ENCODE measurements around the gene CRKL.
"Not testable (repeated sequence)": the region's sequence is repeated elsewhere in the genome, so short reads cannot be mapped to it uniquely, and the experiment has no call there.

The CRKL gene

DNA sequence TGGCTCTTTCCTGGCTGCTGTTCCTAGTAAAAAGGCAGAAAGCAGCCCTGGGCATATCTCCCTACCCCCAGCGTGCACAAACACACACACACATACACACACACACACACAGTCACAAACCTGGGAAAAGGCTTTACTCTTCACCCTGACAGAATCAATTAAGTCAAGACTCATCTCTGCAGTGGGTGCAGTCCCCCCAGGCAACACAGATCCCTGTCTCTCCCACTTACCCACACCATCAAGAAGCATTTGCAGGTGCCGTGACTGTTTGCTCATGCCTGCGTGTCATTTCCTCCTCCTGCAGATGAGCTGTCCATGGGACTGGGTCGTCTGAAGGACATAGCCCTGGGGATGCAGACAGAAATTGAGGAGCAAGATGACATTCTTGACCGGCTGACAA lies 29.8 kb upstream of the CRKL start:
- H3K4me3 ChIP-seq, result no peak overlapping the region
- in situ Hi-C loops (cut with MboI; ENCODE audit: low sequenced_read_pairs), result no loop called here
- H3K9me3 ChIP-seq, result no peaks in the 10 kb centered on the region
- no peaks in the 10 kb centered on the region for H3K27me3 ChIP-seq (ENCODE audit: low read depth)
- peaks cover 29% of the 10 kb centered on the region for H3K36me3 ChIP-seq (replicated peaks)
- no peaks in the 10 kb centered on the region for H3K4me1 ChIP-seq
- no peak for DNase-seq (ENCODE audit: low spot score in 2 of 2)

DNA sequence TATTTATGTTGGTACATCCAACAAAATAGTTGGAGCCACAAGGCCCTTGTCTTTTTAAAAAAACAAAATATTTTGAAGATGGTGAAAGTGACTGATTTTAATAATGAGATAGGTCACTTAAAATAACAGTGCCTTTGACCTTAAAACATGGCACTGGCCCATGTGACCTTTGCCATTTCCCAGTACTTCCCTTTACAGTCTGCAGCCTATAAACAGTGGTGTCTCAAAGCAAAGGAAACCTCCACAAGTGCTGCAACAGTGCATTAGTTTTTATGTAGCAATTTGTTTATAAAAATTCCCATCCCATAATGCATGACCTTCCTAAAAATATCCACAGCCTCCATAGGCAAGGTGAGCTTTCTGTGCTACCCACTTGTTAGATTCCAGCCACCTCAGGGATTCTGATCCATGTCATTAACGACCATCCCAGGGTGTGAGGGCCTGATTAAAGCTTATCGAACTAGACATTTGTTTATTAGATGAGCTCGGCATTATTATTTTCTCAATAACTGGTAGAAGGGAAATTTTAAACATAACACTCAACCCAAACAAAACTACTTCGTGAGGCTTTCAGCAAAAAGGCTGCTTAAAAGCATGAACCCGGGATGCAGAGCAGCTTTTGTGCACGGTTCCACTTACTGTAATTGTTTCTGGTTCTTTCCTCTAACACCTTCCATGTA lies 28.0 kb upstream of the CRKL start:
- peaks cover 29% of the 10 kb centered on the region for H3K36me3 ChIP-seq (replicated peaks)
- H3K27me3 ChIP-seq (ENCODE audit: low read depth), result no peaks in the 10 kb centered on the region
- no peak for DNase-seq (ENCODE audit: low spot score in 2 of 2)
- H3K4me3 ChIP-seq, result no peak overlapping the region
- in situ Hi-C loops (cut with MboI; ENCODE audit: low sequenced_read_pairs), result no loop called here
- no peaks in the 10 kb centered on the region for H3K4me1 ChIP-seq
- no peaks in the 10 kb centered on the region for H3K9me3 ChIP-seq

DNA sequence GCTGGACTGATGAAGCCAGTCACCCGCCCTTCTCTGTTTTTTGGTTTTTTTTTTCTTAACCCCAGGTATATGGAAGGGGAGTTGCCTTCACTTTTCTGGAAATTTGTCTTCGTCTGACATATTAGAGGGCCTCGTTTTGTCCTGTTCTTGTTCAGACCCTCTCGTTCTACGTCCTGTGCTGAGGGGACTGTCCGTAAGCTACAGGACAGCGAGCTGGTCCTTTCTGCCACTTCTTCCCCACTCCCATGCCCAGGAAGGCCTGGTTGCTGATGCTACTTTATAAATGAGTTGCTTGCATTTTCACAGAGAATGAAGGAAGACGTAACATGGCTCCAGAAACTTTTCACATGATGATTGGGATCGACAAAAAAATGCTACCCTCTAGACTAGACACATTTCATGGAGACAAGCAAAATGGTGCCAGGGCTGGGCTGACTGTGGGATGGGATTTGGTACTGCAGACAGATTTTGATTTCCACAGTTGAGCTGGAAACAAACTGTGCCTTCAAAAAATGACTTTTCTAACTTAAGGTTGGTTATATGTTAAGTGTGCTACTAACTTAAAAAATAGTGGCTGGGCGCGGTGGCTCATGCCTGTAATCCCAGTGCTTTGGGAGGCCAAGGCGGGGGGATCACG lies 27.2 kb upstream of the CRKL start:
- H3K9me3 ChIP-seq, result no peaks in the 10 kb centered on the region
- H3K27me3 ChIP-seq (ENCODE audit: low read depth), result no peaks in the 10 kb centered on the region
- no peaks in the 10 kb centered on the region for H3K4me1 ChIP-seq
- DNase-seq (ENCODE audit: low spot score in 2 of 2), result no peak
- in situ Hi-C loops (cut with MboI; ENCODE audit: low sequenced_read_pairs), result no loop called here
- peaks cover 29% of the 10 kb centered on the region for H3K36me3 ChIP-seq (replicated peaks)
- H3K4me3 ChIP-seq, result no peak overlapping the region

DNA sequence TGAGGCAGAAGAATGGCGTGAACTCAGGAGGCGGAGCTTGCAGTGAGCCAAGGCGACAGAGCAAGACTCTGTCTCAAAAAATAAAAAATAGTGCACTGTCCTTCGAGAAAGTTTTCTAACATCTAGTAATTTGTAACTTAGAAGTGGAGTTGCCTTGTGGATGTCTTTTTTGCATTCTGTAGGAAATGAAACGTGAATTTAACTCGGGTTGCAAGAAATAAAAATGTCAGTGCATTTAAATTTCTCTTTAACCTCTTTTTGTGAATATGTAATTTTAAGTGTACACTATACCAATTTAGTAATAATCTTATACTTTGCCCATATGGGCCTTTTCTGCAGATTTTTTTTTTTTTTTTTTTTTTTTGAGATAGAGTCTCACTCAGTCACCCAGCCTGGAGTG lies 26.2 kb upstream of the CRKL start:
- DNase-seq (ENCODE audit: low spot score in 2 of 2), result no peak
- no peak overlapping the region for H3K4me3 ChIP-seq
- in situ Hi-C loops (cut with MboI; ENCODE audit: low sequenced_read_pairs), result no loop called here
- H3K4me1 ChIP-seq, result no peaks in the 10 kb centered on the region
- H3K9me3 ChIP-seq, result no peaks in the 10 kb centered on the region
- no peaks in the 10 kb centered on the region for H3K27me3 ChIP-seq (ENCODE audit: low read depth)
- H3K36me3 ChIP-seq (replicated peaks), result peaks cover 28% of the 10 kb centered on the region

DNA sequence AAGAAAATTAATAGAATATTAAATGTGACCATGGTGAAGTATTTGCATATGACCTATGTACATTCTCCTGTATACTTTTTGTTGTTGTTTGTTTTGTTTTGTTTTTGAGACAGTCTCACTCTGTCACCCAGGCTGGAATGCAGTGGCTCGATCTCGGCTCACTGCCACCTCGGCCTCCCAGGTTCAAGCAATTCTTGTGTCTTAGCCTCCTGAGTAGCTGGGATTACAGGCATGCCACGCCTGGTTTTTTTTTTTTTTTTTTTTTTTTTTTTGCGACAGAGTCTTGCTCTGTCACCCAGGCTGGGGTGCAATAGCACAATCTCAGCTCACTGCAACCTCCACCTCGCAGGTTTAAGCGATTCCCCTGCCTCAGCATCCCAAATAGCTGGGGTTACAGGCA lies 19.5 kb upstream of the CRKL start:
- H3K4me3 ChIP-seq; H3K4me1 ChIP-seq; H3K9me3 ChIP-seq; in situ Hi-C loops (cut with MboI; ENCODE audit: low sequenced_read_pairs); H3K36me3 ChIP-seq (replicated peaks); DNase-seq (ENCODE audit: low spot score in 2 of 2); H3K27me3 ChIP-seq (ENCODE audit: low read depth): not testable (repeated sequence)

DNA sequence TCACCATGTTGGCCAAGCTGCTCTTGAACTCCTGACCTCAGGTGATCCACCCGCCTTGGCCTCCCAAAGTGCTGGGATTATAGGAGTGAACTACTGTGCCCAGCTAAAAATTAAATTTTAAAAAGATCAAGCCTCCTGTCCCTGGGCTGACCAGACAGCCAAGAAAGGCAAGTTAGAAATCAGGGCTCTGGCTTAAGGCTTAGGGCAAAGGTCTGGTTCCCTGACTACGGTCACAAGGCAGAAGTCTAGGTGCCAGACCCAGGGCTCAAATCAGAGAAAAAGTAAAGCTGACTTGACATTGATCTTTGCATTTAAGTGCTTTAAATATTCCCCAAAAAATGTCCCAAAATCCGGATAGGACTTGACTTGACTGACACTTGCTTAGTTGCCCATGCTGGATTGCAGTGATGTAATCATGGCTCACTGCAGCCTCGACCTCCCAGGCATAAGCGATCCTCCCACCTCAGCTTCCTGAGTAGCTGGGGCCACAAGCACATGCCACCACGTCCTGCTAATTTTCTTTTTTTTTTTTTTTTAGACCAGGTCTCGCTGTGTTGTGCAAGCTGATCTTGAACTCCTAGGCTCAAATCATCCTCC lies 17.3 kb upstream of the CRKL start:
- Histone ChIP-seq H3K4me1 (no peaks in the 10 kb centered on the region), H3K27me3 (ENCODE audit: low read depth) (no peaks in the 10 kb centered on the region)
- in situ Hi-C loops (cut with MboI; ENCODE audit: low sequenced_read_pairs), result no loop called here

DNA sequence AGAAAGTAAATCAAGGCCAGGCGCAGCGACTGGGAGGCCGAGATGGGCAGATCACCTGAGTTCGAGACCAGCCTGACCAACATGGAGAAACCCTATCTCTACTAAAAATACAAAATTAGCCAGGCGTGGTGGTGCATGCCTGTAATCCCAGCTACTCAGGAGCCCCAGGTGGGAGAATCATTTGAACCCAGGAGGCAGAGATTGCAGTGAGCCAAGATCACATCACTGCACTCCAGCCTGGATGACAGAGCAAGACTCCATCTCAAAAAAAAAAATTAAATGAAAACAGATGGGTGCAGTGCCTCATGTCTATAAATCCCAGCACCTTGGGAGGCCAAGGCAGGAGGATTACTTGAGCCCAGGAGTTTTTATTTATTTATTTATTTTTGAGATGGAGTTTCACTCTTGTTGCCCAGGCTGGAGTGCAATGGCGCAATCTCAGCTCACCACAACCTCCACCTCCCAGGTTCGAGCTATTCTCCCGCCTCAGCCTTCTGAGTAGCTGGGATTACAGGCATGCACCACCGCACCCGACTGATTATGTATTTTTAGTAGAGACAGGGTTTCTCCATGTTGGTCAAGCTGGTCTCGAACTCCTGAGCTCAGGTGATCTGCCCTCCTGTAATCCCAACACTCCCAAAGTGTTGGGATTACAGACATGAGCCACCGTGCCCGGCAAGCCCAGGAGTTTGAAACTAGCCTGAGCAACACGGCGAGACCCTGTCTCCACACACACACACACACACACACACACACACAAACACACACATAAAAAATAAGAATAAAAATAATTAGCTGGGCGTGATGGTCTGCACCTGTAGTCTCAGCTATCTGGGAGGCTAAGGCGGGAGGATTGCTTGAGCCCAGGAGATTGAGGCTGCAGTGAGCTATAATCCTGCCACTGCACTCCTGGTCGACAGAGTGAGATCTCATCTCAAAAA lies 15.8 kb upstream of the CRKL start:
- H3K9me3 ChIP-seq; H3K4me3 ChIP-seq; H3K27me3 ChIP-seq (ENCODE audit: low read depth); H3K4me1 ChIP-seq; in situ Hi-C loops (cut with MboI; ENCODE audit: low sequenced_read_pairs); H3K36me3 ChIP-seq (replicated peaks); DNase-seq (ENCODE audit: low spot score in 2 of 2): not testable (repeated sequence)

More for the DNA sequence above, 17.3 kb upstream of the CRKL start:
- no peak overlapping the region for H3K4me3 ChIP-seq
- no peak for DNase-seq (ENCODE audit: low spot score in 2 of 2)
- no peaks in the 10 kb centered on the region for H3K9me3 ChIP-seq
- no peaks in the 10 kb centered on the region for H3K36me3 ChIP-seq (replicated peaks)

DNA sequence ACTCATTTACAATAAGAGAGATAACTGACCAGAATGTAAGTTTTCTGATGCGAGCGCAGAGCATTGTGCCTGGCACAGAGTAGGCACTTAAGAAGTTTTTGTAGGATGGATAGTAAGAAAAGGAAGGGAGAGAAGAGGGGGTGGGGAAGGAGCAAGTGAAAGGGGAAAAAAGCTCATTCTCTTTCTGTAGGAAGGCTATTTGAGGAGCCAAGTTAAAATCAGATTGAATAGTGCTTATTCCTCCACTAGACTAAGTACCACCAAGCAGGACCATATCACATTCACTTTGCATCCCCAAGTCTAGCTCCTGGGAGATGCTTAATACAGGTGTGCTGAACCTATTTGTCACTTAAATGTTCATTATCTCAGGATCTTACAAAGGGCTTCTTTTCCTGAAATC lies 14.1 kb upstream of the CRKL start:
- H3K4me1 ChIP-seq, result no peaks in the 10 kb centered on the region
- DNase-seq (ENCODE audit: low spot score in 2 of 2), result no peak
- H3K9me3 ChIP-seq, result no peaks in the 10 kb centered on the region
- H3K36me3 ChIP-seq (replicated peaks), result no peaks in the 10 kb centered on the region
- in situ Hi-C loops (cut with MboI; ENCODE audit: low sequenced_read_pairs), result no loop called here
- no peak overlapping the region for H3K4me3 ChIP-seq
- H3K27me3 ChIP-seq (ENCODE audit: low read depth), result no peaks in the 10 kb centered on the region

DNA sequence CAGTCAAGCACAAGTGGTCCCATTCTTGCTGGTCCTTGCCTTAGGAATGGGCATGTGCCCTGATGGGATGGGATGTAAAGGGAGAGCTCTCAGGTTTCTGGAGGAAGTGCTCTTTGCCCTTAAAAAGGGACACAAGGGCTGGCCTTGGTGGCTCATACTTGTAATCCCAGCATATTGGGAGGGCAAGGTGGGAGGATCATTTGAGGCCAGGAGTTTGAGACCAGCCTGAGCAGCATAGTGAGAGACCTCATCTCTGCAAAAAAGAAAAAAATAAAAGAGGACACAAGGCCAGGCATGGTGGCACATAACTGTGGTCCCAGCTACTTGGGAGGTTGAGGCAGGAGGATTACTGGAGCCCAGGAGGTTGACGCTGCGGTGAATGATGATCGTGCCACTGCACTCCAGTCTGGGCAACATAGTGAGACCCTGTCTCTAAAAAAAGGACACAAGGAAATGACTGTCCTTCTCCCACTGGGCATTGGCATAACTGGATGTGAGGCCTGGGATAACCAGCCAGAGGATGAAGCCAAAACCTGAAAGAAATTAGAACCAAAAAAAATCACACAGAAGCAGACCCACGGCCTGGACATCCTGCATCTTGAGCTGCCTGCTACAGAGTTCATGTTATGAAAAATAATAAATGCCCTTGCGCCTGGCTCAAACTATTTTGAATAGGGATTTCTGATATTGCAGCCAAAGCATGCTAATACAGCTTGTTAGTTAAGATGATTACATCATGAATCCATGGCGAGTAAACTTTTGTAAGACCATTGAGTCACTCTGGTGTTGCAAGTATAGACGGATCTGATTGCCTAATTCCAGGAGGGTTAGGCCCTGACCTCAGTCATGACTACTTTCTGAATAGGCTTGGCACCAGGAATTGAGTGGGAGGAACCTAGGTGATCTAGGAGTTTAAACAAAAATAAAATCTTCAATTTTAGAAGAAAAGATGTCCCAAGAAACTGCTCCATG lies 12.9 kb upstream of the CRKL start:
- DNase-seq (ENCODE audit: low spot score in 2 of 2), result no peak
- in situ Hi-C loops (cut with MboI; ENCODE audit: low sequenced_read_pairs), result no loop called here

DNA sequence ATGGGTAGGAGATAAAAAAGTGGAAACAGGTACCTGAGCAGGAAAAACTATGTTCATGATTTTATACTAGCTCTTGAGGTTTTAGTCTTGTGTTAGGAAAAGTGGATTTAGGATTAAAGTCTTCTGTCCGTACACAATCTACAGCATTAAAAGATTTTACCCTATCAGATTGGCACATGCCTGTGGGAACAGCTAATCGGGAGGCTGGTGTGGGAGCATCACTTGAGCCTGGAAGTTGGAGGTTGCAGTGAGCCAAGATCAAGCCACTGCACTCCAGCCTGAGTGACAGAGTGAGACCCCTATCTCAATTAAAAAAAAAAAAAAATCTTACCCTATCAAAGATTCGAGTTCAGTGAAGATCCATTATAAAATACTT lies 12.2 kb upstream of the CRKL start:
- Histone ChIP-seq H3K27me3 (ENCODE audit: low read depth) (no peaks in the 10 kb centered on the region), H3K4me1 (no peaks in the 10 kb centered on the region), H3K36me3 (replicated peaks) (no peaks in the 10 kb centered on the region), H3K9me3 (no peaks in the 10 kb centered on the region), H3K4me3 (no peak overlapping the region)
- no peak for DNase-seq (ENCODE audit: low spot score in 2 of 2)
- in situ Hi-C loops (cut with MboI; ENCODE audit: low sequenced_read_pairs), result no loop called here

More for the DNA sequence above, 12.9 kb upstream of the CRKL start:
- no peaks in the 10 kb centered on the region for H3K9me3 ChIP-seq
- H3K27me3 ChIP-seq (ENCODE audit: low read depth), result no peaks in the 10 kb centered on the region
- no peaks in the 10 kb centered on the region for H3K36me3 ChIP-seq (replicated peaks)
- H3K4me1 ChIP-seq, result no peaks in the 10 kb centered on the region
- H3K4me3 ChIP-seq, result no peak overlapping the region

DNA sequence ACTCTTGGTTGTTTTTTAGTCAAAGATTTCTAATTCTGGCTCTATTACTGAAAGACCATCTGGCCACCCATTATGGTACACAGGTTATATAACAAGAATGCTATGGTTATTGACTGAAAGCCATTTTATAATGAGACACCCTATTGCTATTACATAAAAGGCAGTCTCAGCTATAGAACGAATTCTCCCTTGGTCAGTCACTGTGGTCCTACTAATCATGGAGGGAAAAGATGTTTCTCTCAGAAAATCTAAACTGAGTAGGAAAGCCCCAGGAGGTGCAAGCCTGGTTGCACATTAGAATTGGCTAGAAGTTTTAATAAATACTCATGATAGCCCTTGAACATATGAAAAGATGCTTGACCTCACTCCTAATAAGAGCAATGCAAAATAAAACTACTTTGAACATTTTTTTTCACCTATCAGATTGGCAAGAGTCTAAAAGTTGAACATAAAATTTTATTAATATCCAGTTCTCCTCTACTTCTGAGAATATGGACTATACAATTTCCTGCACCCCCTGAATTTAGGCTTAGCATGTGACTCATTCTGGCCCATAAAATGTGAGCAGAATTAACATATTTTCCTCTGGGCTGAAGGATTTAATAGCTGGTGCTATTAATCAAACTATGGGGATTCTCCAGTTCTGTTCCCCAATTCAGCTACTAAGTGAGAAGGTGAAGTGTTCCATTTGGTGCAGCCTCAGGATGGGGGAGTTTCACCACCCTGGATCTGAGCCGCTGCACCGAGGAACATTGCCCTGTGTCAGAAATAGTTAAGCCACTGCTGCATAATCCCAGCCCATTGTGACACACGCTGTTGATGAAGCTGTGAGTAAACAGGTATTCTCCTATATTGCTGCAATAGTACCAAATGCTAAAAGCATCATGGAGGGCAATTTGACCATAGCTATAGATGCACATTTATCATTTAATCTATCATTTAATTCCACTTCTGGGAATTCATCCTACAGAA lies 11.5 kb upstream of the CRKL start:
- in situ Hi-C loops (cut with MboI; ENCODE audit: low sequenced_read_pairs), result no loop called here
- Histone ChIP-seq H3K9me3 (no peaks in the 10 kb centered on the region), H3K36me3 (replicated peaks) (no peaks in the 10 kb centered on the region), H3K27me3 (ENCODE audit: low read depth) (no peaks in the 10 kb centered on the region), H3K4me3 (no peak overlapping the region), H3K4me1 (no peaks in the 10 kb centered on the region)
- DNase-seq (ENCODE audit: low spot score in 2 of 2), result no peak

DNA sequence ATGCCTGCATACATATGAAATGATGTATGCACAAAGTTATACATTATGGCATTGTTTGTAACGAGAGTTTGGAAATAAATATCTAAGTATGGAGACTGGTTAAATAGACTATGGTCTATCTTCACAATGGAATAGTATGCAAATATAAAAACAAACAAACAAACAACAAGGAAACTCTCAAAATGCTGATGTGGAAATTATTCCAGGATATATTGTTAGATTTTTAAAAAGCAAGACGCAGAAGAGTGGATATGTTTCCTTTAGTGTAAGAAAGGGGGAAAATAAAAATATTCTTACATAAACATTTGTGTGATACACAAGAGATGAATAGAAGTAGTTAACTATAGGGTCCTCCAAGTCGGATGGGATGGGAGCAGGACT lies 10.8 kb upstream of the CRKL start:
- in situ Hi-C loops (cut with MboI; ENCODE audit: low sequenced_read_pairs), result no loop called here
- no peak for DNase-seq (ENCODE audit: low spot score in 2 of 2)
- H3K36me3 ChIP-seq (replicated peaks), result no peaks in the 10 kb centered on the region
- no peaks in the 10 kb centered on the region for H3K4me1 ChIP-seq
- H3K4me3 ChIP-seq, result no peak overlapping the region
- no peaks in the 10 kb centered on the region for H3K9me3 ChIP-seq
- no peaks in the 10 kb centered on the region for H3K27me3 ChIP-seq (ENCODE audit: low read depth)
